HL-60 (cell line): ENCODE data around the gene LARP4B.

Source experiments
- GABPA ChIP-seq: IDR thresholded peaks from 2 replicates; pipeline ENCODE4 v1.6.1; 2012; ENCODE audit warnings: low read depth
- TF ChIP-seq, protein P1 (sequence below): IDR thresholded peaks from one replicate; pipeline ENCODE4 v1.5.1; 2011; ENCODE audit warnings: low read length, control low read depth, inconsistent platforms; ENCODE audit not compliant: insufficient read depth
- TF ChIP-seq, protein P2 (sequence below): IDR thresholded peaks from 2 replicates; pipeline ENCODE4 v1.6.1; 2012; ENCODE audit warnings: low read depth; ENCODE audit not compliant: insufficient replicate concordance

DNA sequence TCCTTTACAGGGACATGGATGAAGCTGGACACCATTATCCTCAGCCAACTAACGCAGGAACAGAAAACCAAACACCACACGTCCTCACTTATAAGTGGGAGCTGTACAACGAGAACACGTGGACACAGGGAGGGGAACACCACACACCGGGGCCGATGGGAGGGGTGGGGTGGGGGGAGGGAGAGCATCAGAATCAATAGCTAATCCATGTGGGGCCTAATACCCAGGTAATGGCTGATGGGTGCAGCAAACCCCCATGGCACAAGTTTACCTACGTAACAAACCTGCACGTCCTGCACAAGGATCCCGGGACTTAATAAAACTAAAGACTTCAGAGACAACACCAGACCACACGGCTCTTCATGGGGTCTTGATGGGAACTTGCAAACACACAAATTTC is 159.9 kb downstream of the LARP4B start:
- TF ChIP-seq, protein P1, sequence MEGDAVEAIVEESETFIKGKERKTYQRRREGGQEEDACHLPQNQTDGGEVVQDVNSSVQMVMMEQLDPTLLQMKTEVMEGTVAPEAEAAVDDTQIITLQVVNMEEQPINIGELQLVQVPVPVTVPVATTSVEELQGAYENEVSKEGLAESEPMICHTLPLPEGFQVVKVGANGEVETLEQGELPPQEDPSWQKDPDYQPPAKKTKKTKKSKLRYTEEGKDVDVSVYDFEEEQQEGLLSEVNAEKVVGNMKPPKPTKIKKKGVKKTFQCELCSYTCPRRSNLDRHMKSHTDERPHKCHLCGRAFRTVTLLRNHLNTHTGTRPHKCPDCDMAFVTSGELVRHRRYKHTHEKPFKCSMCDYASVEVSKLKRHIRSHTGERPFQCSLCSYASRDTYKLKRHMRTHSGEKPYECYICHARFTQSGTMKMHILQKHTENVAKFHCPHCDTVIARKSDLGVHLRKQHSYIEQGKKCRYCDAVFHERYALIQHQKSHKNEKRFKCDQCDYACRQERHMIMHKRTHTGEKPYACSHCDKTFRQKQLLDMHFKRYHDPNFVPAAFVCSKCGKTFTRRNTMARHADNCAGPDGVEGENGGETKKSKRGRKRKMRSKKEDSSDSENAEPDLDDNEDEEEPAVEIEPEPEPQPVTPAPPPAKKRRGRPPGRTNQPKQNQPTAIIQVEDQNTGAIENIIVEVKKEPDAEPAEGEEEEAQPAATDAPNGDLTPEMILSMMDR: no peak
- no peak for TF ChIP-seq GABPA
- TF ChIP-seq, protein P2, sequence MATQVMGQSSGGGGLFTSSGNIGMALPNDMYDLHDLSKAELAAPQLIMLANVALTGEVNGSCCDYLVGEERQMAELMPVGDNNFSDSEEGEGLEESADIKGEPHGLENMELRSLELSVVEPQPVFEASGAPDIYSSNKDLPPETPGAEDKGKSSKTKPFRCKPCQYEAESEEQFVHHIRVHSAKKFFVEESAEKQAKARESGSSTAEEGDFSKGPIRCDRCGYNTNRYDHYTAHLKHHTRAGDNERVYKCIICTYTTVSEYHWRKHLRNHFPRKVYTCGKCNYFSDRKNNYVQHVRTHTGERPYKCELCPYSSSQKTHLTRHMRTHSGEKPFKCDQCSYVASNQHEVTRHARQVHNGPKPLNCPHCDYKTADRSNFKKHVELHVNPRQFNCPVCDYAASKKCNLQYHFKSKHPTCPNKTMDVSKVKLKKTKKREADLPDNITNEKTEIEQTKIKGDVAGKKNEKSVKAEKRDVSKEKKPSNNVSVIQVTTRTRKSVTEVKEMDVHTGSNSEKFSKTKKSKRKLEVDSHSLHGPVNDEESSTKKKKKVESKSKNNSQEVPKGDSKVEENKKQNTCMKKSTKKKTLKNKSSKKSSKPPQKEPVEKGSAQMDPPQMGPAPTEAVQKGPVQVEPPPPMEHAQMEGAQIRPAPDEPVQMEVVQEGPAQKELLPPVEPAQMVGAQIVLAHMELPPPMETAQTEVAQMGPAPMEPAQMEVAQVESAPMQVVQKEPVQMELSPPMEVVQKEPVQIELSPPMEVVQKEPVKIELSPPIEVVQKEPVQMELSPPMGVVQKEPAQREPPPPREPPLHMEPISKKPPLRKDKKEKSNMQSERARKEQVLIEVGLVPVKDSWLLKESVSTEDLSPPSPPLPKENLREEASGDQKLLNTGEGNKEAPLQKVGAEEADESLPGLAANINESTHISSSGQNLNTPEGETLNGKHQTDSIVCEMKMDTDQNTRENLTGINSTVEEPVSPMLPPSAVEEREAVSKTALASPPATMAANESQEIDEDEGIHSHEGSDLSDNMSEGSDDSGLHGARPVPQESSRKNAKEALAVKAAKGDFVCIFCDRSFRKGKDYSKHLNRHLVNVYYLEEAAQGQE: no peak
